ENCODE results near the gene DDIT4.

- TF ChIP-seq ZNF668 (CRISPR knock-in tag; IDR thresholded peaks at IDR 0.05) (no peak), ZNF830 (CRISPR knock-in tag; IDR thresholded peaks at IDR 0.05) (no peak), MEIS2 (IDR thresholded peaks at IDR 0.05; ENCODE audit: partially characterized antibody) (peak; percentile 17), HDAC2 (IDR thresholded peaks at IDR 0.05) (no peak), SMC3 (conservative IDR thresholded peaks at IDR 0.05; ENCODE audit: insufficient read depth, low read depth, low read length) (no peak), POLR3G (IDR thresholded peaks at IDR 0.05; ENCODE audit: extremely low read depth, insufficient read length, insufficient replicate concordance) (no peak), ZNF511 (CRISPR knock-in tag; IDR thresholded peaks at IDR 0.05) (no peak)
Measured at GRCh38 chr10:72314263-72314662, 40.5 kb downstream of the DDIT4 start.
